CD4-positive, alpha-beta T cell treated with Interferon alpha-2 for 1 hour (primary cell): ENCODE data around the gene NUDT4.
"Not testable (repeated sequence)": the region's sequence is repeated elsewhere in the genome, so short reads cannot be mapped to it uniquely, and the experiment has no call there.

Experiments
- DNase-seq, 2 donors: peaks; one replicate each; pipeline ENCODE4 v3.0.0-alpha.2; 2020 to 2022

NUDT4 gene

GRCh38 chr12:93368766-93369165 lies 9.0 kb upstream of the NUDT4 start:
- DNase-seq: no peak

DNA sequence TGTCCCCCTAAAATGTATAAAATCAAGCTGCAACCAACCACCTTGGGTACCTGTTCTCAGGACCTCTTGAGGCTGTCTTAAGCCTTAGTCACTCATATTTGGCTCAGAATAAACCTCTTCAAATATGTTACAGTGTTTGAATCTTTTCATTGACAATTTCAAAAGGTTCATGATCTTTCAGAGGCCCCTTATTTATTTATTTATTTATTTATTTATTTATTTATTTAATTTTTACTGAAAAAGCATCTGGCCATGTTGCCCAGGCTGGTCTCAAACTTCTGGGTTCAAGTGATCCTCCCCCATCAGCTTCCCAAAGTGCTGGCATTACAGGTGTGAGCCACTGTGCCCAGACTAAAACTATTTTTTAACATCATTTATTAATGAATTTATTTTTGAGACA lies 8.2 kb upstream of the NUDT4 start:
- no peak for DNase-seq

- DNase-seq: no peak
These were observed 6.8 kb upstream of the NUDT4 start for GRCh38 chr12:93370947-93371346.

DNA sequence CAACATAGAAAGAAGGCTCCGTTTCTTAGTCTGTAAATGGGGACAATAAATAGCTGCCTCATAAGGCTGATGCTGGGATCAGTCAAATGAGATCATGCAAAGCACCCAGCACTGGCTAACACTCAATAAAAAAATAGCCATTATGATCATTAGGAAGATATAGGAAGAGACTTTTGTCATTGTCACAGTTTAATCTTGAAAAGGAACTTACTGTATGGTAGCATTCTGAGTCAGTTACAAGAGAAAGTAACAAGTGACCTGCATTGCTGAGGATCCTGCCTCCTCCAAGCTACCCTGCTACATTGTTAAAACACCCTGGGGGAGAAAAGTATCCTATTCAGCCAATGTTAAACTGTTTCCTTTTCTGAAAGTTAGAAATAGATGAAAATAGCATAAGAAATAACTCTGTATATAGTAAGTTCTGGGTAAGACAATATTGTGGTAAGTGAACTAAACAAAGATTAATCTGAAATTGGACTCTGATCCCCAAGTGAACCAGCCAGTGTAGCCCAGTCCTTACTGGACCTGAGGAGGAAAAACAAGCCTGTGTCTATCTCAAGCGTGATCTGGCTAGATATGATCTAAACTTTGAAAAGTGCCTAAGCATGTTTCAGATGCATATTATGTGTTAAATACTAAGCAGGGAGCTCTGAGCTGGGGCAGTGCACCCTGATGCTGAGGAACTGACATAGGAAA lies 3.6 kb upstream of the NUDT4 start:
- DNase-seq: no peak

DNA sequence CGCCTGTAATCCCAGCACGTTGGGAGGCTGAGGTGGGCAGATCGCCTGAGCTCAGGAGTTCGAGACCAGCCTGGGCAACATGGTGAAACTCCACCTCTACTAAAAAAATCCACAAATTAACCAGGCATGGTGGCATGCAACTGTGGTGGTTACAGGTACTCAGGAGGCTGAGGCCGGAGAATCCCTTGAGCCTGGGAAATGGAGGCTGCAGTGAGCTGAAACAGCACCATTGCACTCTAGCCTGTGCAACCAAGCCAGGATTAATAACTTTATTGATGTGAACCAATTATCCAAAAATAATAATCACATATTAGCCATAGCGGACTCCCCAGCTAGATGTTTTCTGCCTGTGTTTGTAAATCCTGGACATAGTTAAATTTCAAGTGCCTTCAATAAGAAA lies 1.8 kb upstream of the NUDT4 start:
- DNase-seq: no peak

GRCh38 chr12:93376436-93377251 lies 1.1 kb upstream of the NUDT4 start:
- no peak for DNase-seq

DNA sequence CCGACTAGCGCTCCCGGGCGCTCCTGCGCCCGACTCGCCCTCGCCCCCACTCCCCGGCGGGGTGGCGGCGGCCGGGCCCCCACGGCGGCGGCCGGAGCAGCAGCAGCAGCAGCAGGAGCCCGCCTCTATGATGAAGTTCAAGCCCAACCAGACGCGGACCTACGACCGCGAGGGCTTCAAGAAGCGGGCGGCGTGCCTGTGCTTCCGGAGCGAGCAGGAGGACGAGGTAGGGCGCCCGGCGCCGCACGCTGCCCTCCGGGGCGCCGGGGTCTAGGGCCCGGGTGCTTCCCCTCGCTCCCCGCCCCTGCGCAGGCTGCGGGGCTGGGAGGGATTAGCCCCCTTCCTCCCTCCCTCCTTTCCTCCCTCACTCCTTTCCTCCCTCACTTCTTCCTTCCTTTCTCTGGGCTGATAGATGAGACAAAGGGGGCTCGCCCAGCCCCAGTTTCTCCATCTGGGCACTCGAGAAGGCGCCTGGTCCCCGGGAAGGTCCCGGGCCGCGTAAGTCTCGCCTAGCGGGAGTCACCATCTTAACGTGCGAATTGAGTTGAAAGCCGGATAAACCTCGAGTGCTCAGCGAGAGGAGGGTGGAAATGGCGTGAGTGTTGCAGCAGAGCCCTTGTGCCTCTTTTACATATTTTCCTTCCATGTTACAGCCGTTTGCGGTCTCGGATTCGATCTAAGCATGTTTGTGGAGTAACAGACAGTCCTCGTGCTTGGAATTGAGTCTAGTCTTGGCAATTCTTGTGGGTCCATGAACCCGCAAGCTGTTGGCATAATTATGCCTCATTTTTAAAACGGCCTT lies 672 bp downstream of the NUDT4 start:
- peak; percentile 43 to 67 for DNase-seq

DNA sequence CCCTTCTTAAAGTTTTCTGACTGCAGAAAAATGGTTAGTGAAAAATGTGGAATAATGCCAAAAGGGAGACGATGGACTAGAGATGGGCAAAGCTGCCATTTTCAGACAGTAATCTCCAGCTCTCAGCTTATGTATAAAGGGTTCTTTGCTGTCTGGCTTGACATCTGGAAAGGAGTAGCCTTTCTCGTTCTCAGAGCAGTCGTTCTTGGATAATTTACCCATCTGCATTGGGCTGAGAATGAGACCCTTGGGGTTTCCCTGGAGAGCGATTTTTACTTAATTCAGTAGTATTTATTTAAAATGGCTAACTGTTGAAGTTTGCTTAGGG lies 1.2 kb downstream of the NUDT4 start:
- peak in 1 of 2 donors; percentile 19 for DNase-seq

- no peak for DNase-seq
These were observed 1.7 kb downstream of the NUDT4 start for GRCh38 chr12:93379326-93379980.

DNA sequence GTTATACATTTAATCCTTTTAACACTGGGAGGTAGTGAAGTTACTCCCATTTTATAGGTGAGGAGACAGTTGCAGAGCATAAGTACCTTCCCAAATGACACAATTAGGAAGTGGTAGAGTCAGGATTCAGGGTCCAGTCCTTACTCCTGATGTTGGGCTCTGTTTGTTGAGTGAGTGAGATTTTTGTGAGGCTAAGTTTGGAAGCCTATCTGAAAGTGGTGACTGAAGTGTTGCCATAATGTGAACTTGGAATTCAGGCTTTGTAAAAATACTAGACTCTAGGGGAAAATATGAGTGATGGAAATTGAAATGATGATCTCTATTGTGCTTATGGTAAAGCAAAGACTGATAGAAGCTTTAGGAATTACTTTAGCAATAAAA lies 2.2 kb downstream of the NUDT4 start:
- DNase-seq: no peak

- DNase-seq: peak in 1 of 2 donors; percentile 19
These were observed 2.9 kb downstream of the NUDT4 start for GRCh38 chr12:93380480-93381121.

- no peak for DNase-seq
These were observed 3.6 kb downstream of the NUDT4 start for GRCh38 chr12:93381161-93381975.

DNA sequence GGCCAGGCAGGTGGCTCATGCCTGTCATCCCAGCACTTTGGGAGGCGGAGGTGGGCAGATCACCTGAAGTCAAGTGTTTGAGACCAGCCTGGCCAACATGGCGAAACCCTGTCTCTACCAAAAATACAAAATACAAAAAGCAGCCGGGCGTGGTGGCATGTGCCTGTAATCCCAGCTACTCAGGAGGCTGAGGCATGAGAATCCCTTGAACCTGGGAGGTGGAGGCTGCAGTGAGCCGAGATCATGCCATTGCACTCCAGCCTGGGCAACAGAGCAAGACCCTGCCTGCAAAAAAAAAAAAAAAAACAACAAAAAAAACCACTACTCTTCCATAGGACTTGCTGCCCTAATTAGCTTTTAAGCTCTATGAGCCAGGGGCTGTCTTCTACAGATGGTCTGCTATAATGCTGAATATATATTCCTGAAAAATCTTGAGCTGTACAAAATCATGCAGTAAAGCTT lies 4.3 kb downstream of the NUDT4 start:
- DNase-seq: not testable (repeated sequence)

DNA sequence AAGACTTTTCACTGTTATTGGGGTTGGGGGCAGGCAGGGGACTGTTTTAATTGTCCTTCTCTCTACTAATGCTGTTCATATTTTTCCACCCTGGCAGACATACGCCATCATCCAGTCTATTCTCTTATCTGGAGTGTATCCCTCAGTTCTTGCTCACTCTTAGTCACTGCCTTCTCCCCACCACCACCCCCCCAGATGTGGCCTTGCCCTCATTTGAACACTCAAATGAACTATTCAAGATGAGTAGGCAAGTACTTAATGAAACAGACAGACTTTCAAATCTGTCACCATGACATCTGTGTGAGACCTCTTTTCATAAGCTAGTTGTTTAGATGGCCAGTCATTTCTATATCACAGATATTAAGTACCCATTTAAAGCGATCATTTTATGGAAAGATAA lies 10.1 kb downstream of the NUDT4 start:
- no peak for DNase-seq

GRCh38 chr12:93390031-93390430 lies 12.3 kb downstream of the NUDT4 start:
- no peak for DNase-seq

DNA sequence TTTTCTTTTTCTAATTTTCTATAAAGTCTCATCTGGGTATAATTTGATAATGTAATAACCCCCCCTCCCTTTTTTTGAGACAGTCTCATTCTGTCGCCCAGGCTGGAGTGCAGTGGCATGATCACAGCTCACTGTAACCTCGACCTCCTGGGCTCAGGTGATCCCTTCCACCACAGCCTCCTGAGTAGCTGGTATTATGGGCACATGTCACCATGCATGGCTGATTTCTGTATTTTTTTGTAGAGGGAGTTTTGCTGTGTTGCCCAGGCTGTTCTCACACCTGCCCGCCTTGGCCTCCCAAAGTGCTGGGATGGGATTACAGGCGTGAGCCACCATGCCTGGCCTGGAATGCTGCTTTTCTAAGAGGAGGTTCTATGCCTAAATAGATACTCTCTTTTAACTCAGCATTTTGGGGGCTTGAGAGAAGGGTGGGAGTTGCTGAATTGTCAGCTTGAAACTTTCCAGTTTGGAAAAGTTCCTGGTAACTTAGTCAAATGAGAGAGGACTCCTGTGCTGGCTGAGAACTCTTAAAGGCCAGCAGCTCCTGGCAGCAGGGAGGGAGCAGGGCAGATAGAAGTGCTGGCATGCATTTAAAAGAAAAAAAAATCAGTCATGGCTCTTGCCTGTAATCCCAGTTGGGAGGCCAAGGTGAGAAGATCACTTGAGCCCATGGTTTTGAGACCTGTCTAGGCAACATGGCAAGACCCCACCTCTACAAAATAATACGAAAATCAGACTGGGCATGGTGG lies 13.0 kb downstream of the NUDT4 start:
- DNase-seq: no peak

DNA sequence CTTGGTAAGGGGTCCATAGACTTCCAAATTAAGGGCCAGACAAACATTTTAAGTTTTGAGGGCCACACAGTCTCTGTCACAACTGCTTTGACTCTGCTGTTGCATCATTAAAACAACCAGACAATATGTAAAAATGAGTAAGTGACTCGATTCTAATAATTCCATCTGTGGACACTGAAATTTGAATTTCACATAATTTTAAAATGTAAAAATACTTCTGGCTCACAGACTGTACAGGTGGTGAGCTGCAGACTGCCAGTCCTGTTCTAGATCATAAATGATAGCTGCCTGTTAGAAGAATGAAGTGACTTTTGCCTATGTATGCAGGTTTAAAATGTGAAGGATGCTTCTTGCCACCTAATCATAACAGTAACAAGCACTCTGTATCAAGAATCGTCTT lies 15.7 kb downstream of the NUDT4 start:
- DNase-seq: no peak

DNA sequence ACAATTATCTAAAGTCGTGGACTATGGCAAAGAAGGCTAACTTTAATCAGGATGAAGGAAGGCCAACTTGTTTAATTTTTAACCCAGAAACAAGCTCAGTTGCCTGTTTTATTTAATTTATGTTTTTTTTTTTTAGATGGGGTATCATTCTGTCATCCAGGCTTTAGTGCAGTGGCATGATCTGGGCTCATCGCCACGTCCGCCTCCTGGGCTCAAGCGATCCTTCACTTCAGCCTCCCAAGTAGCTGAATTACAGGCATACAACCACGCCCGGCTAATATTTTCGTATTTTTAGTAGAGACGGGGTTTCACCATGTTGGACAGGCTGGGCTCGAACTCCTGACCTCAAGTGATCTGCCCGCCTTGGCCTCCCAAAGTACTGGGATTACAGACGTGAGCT lies 19.7 kb downstream of the NUDT4 start:
- DNase-seq: no peak

- not testable (repeated sequence) for DNase-seq
These were observed 21.6 kb downstream of the NUDT4 start for GRCh38 chr12:93399183-93399863.
